NCI-H2227 treated with DMSO at 0.1 percent for 48 hours (cell line): Measurements from ENCODE around the gene DYNC2I2.

Source experiments
- DNase-seq: peaks from one replicate; lab custom pipeline; 2025; lab: John Stamatoyannopoulos, UW

The DYNC2I2 gene

DNA sequence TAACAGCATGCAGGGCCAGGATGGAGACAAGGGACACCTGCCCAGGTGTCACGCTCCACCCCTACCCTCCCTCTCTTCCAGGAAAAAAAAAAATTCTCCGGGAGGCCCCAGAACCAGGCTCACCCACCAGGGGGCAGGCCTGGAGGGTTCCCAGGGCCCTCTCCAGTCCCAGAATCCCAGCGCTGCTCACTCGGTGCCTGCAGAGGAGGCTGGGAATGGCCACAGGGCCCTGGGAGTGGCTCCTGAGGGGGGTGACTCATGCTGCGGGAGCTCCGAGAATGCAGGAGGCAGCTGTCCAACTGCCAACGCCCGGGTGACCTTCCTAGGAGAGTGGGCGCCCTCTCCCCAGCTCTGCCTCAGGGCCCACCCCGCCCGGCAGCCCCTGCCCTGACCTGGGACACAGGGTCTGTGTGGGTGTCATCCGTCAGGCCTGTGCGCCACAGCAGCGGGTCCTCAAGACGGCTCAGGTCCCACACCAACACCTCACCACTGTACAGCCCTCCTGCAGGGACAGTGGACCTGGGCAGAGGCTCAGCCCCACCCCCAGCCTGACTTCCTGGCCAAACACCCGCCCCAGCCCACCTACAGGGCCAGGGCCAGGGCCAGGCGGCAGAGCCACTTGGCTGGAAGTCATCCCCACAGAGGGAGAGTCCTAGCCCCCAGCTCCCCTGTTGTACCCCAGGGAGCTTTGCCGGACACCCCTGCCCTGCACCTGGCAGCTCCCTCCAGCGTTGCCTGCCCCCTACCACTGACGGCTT lies 21.2 kb downstream of the DYNC2I2 start:
- no peak for DNase-seq

DNA sequence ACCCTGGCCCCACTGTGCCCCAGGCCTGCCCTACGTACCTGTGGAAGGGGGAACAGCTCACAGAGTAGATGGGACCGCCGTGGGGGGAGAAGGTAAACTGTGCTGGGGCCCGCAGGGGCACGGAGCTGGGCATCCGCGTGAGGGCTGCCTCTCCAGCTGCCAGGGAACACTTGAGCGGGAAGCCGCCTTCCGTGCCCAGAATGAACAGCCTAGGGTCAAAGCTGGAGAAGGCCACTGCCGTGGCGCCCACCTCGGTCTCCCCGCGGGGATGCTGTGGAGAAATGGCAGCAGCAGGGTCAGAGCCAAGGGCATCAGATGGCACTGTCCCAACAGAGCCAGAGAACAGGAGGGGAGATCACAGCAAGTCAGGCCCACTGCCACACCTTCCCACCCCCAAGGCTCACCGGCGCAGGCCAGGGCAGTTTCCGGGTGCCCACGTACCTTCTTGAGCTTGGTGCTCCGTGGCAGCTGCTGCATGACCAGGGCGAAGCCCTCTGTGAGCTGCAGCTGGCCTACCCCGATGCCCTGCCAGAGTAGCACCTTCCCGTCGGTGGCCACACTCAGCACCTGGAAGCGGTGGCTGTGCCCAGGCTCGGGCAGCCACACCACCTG lies 21.9 kb downstream of the DYNC2I2 start:
- no peak for DNase-seq

DNA sequence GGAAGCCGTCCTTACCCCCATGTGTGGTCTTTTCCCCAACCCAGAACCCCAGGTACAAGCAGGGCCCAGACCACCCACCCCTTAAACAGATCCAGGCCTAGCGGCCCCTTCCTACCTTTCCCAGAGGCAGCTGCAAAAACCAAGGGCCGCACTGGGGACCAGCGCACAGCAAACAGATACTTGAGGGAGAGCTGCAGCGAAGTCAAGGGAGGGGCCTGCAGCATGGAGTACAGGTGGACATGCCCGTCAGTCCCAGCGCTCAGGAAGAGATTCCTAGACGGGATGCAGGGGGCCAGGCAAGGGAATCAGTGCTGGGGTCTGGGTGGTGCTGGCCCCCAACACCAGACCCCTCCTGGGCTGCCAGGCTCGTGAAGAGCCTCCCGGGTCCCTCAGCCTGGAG lies 22.5 kb downstream of the DYNC2I2 start:
- DNase-seq: no peak

DNA sequence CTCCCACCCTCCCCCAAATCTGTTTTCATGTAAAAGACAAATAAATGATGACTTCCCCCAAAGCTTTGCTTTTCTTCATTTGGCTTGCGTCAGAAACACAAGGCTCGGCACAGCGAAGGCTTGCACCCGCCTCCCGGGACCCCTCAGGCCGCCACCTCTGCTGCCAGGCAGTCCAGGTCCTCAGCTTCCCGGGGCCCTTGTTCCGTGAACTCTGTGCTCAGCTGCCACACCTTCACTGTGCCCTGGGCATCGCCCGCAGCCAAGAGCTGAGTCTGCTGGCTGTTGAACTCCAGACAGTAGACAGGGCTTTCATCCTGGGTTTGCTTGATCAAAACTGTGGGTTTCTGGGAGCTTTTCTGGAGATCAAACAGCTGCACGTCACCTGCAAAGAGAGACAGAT lies 23.0 kb downstream of the DYNC2I2 start:
- no peak for DNase-seq

DNA sequence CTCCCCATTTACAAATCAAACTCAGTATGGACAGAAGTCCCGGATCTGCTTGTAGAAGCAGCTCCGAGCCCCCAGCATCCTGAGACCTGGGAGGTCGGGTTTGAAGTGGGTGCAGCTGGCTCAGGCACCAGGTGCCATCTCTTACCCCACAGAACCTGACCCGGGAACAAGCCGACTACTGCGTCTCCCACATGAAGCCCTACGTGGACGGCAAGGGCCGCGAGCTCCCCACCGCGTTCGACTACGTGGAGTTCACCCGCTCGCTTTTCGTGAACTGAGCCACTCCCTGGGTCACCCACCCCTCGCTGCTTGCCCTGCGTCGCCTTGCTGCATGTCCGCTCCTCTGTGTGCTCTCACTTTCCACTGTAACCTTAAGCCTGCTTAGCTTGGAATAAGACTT lies 23.6 kb downstream of the DYNC2I2 start:
- no peak for DNase-seq

DNA sequence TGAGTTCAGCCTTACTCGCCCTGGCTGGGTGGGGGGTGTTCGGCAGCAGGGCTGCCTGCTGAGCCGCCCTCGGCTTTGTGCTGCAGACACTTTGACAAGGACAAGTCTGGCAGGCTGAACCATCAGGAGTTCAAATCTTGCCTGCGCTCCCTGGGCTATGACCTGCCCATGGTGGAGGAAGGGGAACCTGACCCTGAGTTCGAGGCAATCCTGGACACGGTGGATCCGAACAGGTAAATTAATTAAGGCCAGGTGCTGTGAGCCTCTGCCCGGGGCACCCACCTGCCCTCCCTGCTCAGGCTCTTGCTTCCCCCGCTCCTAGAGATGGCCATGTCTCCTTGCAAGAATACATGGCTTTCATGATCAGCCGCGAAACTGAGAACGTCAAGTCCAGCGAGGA lies 24.2 kb downstream of the DYNC2I2 start:
- DNase-seq: no peak

DNA sequence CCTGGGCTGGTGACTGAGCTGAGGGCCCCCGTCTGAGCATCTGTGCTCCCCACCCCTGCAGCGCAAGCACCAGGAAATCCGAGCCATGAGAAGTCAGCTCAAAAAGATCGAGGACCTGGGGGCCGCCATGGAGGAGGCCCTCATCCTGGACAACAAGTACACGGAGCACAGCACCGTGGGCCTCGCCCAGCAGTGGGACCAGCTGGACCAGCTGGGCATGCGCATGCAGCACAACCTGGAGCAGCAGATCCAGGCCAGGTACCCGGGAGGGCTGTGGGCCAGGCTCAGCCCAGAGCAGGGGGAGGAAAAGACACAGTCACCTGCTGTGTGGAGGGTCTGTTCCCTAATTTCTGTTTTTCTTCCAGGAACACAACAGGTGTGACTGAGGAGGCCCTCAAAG lies 24.6 kb downstream of the DYNC2I2 start:
- no peak for DNase-seq

DNA sequence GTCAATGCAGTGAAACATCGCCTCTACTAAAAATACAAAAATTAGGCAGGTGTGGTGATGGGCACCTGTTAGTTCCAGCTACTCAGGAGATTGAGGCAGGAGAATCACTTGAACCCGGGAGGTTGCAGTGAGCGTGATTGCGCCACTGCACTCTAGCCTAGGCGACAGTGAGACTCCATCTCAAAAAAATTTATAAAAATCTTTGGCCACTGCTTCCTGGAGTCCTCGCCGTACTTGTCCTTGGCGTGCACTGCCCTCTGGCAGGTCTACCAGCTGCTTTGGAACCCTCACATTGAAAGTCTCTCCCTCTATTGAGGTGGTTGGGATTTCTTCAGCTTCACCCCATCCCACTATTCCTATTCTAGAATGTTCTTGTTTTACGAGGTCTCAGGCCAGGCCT lies 25.0 kb downstream of the DYNC2I2 start:
- DNase-seq: no peak

DNA sequence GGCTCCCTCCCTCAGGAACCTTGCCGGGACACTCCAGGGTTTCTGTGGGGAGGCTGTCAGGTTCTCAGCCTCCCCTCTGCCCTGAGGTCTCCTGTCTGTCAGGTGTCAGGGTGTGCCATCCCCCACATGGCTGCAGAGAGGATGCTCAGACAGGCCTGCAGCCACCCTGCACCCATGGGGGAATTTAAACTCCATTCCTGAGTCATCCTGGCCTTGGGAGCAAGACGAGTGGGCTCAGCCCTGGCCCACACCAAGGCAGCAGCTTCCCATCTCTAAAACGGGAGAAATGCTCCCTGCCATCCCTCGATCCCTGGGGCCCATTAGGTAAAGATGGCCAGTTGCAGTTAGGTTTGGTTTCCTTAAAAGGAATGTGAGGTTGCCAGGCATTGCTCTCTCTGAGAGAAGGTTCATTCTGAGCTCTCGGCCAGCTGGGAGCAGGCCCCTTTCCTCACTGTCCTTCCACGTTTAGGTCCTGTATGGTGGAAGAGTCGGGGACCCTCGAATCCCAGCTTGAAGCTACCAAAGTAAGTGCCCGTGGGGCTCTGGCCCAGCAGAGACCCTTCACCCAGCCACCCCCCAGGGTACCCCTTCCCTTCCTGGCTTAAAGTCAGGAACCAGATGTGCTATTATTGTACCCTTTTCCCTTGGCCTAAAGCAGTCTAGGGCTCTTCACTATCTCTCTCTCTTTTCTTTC lies 26.6 kb downstream of the DYNC2I2 start:
- DNase-seq: no peak

DNA sequence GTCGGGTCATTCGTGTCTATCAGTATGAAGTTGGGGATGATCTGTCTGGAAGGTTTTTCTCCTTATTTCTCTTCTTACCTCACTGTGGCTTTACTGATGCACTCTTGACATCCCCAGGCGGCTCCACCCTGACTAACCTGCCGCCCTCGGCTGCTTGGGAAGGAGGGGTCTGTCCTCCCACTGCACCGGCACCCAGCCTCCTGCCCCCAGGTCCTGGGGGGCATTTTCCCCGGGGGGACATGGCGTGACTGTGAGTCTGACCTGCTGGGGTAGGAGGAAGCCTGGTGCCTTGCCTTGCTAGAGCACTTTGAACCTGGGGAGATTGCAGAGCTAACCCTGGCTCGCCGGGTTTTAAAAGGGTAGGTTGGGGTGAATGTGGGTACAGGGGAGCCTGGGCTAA lies 27.5 kb downstream of the DYNC2I2 start:
- DNase-seq: no peak

DNA sequence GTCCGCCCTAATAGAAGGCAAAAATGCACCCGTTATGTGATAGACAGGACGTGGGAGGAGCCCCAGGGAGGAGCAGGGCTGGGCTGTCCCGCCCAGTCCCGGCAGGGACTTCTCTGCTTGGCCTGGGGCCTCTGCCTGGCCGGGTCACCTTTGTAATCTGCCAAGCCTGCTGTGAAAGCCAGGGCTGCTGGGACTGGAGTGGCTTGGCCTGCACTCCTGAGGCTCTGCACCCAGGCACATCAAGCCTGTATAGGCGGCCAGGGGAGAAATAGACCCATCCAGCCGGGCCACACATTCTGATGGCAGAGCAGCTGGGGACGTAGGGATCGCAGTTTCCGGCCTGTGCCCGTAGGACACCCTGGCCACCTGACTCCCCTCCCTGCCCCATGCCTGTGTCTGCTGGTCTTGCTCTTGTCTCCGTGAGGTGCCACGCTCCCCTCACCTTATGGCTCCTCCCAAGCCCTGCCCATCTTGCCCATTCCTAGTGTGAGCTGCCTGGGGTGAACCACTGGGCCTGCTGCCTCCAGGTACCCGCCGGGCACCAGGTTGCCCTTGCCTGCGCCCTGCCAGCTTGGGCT lies 28.1 kb downstream of the DYNC2I2 start:
- DNase-seq: no peak

DNA sequence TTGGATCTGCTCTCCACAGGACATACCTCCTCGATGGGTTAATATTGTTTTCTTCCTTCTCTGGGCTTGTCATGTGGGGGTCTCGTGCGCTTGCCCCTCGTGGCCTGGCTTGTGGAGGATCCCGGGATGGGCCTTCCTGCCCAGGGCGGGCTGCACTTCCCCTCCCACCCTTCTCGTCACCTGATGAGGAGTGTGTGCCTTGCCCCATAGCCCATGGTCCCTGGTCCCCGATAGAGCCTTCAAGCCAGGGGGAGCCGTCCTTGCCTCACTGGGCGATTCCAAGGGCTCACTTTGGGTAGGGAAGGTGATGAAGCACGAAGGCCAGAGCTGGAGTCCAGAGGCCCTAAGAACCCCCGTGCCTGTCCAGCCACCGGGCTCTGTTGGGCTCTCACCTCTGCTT lies 28.7 kb downstream of the DYNC2I2 start:
- DNase-seq: no peak

DNA sequence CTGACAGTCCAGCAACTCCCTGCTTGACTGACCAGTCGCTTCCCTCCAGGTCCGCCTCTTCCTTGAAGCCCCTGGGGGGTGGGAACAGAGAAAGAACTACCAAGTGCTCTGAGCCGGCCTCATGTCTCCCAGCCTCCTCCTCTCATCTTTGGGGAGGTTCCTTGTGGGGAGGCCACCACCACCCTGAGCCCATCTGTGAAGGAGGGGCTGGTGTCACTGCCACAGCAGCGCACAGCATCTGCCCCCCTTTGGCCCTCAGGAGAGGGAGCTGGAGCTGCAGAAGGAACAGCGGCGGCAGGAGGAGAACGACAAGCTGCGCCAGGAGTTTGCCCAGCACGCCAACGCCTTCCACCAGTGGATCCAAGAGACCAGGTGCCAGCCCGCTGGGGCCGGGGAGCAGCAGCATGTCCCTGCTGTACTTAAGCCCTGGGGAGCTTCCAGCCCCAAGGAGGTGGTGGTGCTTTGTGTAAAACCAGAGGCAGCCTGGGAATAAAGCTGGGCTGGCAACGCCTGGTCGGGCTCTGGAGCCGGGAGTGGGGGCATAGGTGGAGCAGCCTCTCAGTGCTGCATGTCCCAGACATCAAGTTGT lies 29.4 kb downstream of the DYNC2I2 start:
- DNase-seq: no peak

DNA sequence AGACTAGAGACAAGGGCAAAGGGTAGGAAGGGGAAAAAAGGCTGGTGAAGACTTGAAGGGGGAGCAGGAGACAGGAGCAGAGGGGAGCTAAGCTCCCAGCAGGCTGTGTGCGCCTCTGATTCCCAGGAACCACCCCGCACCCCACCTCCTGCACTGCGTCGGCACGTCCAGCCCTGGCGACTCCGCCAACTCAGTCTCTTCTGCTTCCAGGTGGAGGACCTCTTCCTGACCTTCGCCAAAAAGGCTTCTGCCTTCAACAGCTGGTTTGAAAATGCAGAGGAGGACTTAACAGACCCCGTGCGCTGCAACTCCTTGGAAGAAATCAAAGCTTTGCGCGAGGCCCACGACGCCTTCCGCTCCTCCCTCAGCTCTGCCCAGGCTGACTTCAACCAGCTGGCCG lies 30.5 kb downstream of the DYNC2I2 start:
- no peak for DNase-seq

DNA sequence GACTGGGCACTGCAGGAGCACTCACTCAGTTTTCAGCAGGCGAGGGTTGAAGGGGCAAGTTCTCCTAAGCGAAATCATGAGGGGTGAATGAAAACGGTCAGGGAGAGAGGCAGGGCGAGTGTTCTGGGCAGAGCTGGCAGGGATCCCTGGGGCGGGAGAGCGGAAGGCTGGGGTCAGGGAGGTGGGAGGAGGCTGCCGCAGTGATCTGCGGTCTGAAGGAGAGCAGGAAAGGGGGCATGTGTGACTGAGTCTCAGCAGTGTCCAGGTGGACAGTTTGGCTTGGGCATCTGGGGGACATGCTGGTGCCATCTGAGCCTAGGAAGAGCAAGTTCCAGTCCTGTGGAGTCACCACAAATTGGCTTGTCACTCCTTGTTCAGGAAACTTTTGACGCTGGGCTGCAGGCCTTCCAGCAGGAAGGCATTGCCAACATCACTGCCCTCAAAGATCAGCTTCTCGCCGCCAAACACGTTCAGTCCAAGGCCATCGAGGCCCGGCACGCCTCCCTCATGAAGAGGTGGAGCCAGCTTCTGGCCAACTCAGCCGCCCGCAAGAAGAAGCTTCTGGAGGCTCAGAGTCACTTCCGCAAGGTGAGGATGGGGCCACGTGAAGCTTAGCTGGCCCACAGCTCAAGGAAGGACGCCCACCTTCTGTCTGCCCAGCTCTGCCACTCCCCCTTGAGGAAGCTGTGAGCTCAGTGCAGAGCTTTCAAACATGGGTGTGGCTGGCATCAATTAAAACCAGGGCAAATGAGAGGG lies 31.1 kb downstream of the DYNC2I2 start:
- DNase-seq: no peak

DNA sequence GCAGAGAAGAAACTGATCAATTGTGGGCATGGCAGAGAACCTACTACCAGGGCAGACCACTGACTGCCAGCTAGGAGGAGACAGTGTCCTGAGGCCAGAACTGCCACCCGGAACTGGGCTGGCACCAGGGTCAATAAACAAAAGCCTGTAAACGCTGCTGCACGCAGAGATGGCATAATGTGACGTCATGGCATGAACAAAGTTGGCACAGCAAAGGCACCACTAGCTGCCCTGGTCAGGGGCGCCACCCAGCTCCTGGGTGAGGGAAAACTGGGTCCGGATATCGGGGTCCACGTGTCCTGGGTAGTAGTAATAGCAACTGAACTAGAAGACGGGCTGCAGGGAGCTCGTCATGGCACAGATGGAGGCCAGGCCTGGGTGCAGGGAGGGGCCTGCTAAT lies 32.1 kb downstream of the DYNC2I2 start:
- no peak for DNase-seq

DNA sequence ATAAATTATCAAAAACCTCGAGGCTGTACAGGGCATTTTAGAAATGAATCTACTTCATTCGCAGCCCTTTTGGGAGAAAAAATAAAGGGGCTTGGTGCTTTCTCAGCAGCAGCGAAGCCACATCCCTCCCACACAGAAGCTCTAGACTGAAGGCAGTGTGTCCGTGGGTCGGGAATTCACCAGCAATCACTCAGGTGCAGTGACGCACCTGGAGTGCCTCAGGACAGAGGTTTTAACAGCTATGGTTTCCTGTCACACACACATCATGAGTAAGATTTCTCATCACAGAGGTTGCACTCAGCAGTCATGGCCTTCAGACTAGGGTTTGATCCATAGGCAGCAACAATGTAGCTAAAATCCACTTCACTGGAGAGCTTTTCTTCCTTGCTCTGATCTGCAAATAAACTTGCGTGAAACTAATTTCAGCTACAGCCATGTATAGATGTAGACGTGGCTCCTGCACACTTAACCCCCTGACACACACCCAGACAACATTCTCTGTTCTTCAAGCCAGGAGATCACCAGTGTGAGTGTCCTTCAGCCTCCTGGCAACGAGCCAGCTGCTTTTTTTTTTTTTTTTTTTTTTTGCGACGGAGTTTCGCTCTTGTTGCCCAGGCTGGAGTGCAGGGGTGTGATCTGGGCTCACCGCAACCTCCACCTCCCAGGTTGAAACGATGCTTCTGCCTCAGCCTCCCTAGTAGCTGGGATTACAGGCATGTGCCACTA lies 34.8 kb downstream of the DYNC2I2 start:
- no peak for DNase-seq

DNA sequence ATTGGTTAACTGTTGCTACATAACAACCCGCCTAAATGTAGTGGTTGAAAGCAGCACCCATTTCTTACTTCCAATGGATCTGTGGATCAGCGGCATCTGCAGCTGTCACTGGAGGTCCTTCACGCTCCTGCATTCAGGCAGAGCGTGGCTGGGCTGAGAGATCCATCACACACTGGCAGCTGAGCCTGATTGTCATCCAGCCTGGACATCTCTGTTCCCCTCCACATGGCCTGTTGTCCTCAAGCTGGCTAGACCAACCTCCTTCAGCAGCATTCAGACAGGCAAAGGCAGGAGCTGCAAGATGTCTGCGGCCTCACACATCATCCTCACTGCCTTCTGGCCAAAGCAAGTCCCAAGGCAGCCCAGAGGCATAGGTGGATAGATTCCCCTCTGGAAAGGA lies 36.9 kb downstream of the DYNC2I2 start:
- DNase-seq: no peak

DNA sequence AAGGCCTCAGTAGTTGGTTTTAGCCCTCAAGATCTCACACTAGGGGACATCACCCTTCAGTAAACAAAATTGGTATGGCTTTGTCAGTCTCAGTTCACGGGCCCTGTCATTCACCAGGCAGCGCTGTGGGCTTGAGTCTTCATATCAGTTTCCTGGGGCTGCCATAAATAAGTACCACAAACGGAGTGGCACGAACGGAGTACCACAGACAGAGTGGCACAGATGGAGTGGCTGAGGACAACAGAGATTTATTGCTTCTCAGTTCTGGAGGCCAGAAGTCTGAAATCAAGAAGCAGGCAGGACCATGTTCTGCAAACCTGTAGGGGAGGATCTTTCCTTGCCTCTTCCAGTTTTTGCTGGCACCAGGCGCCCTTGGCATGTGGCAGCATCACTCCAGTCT lies 37.5 kb downstream of the DYNC2I2 start:
- DNase-seq: no peak

DNA sequence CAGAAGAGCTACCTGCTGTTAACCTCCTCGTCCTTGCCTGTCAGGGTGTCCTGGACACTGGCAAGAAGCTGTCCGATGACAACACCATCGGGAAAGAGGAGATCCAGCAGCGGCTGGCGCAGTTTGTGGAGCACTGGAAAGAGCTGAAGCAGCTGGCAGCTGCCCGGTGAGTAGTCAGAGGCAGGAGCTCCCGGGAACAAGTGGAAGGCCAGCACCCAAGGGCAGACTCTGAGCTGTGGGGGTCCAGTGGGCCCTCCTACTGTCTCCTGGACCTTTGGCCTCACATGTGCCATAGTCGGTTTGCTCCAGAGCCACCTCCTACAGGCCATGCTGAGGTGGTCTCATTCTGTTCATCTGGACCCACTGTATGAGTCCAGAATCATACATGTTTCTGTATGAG lies 38.7 kb downstream of the DYNC2I2 start:
- DNase-seq: no peak

DNA sequence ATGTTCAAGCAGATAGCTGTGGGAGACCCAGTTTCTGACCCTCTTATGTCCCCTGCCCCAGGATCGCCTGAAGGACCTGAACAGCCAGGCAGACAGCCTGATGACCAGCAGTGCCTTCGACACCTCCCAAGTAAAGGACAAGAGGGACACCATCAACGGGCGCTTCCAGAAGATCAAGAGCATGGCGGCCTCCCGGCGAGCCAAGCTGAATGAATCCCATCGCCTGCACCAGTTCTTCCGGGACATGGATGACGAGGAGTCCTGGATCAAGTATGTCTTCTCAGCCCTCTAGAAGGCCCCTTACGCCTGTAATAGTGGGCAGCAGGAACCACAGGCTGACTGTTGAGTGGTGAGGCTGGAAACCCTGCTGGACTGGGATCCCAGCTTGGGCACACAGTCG lies 41.1 kb downstream of the DYNC2I2 start:
- no peak for DNase-seq
